Thoracic aorta (tissue), 2 donors: Measurements from ENCODE around the gene IGF2R. TPM values are rescaled to one million over a fixed set of nuclear protein-coding genes. Genes with fewer than 3 reads are reported as not detected.

ENCODE experiments used
- ATAC-seq: fragments of 150-250 bp; one replicate; pipeline ENCODE4 v1.8.0; 2017; ENCODE audit warnings: low read depth; ENCODE audit not compliant: insufficient number of reproducible peaks, low FRiP score
- DNase-seq: peaks from one replicate; pipeline ENCODE4 v3.0.0-alpha.2; 2020; ENCODE audit warnings: low spot score
- H3K27ac ChIP-seq, 2 donors: fragments of 200-600 bp; sonication (generic); 1 replicate in 1 of 2; 2 replicates in 1 of 2; pipeline ENCODE4 v1.5.1; 2016; ENCODE audit warnings: mild to moderate bottlenecking in 2 of 2, moderate library complexity in 2 of 2
- H3K27me3 ChIP-seq: fragments of 200-600 bp; sonication (generic); replicated peaks from 2 replicates; pipeline ENCODE4 v1.6.0; 2016; ENCODE audit warnings: mild to moderate bottlenecking; ENCODE audit not compliant: insufficient read depth
- H3K36me3 ChIP-seq: fragments of 200-600 bp; sonication (generic); one replicate; pipeline ENCODE4 v1.5.1; 2016
- H3K4me1 ChIP-seq, 2 donors: fragments of 200-600 bp; sonication (generic); 1 replicate in 1 of 2; 2 replicates in 1 of 2; pipeline versions ENCODE4 v1.5.1 to v1.6.0; 2016; ENCODE audit warnings: low read depth in 2 of 2, mild to moderate bottlenecking in 1 of 2; ENCODE audit not compliant: control insufficient read depth in 1 of 2
- H3K4me3 ChIP-seq: fragments of 200-600 bp; sonication (generic); 2 replicates; pipeline ENCODE4 v1.5.1; 2016; ENCODE audit warnings: mild to moderate bottlenecking
- H3K9me3 ChIP-seq: fragments of 200-600 bp; sonication (generic); 2 replicates; pipeline ENCODE4 v1.5.1; 2016
- CTCF ChIP-seq: fragments of 200-600 bp; sonication (generic); IDR thresholded peaks from one replicate; pipeline ENCODE4 v1.5.1; 2019; ENCODE audit warnings: antibody characterized with exemption
- total RNA-seq, 2 donors: library from RNA; depleted of rRNA; stranded (reverse); fragments of >200 nt; gene quantifications; one replicate each; pipeline versions ENCODE4 v1.1.0 to v1.2.3, GENCODE V29; 2016

IGF2R gene
- total RNA-seq, 2 donors from 2014 or later, result 82.2 to 88.4 TPM

DNA sequence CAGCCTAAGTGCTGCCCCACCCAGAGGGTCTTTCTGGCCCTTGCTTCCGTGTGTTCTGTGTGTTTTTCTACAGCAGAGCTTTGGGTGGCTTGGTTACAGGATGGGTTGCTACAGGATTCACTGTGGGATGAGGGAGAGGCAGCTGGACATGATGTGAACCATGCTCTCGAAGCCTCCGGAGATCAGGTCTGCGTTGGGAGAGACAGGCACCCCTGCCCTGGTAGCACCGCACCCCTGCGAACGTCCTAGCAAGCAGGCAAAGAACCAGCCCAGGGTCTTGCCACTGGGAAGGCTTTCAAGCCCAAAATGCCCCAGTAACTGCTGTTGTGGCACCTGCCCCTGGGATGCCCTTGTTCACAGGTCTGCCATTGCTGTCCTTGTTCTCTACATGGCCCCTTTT, 66.4 kb downstream of the IGF2R start:
- Histone ChIP-seq H3K4me1 (peaks cover 0 to 24% of the 10 kb centered on the region in 2 donors), H3K27me3 (no peaks in the 10 kb centered on the region), H3K4me3 (no peak overlapping the region), H3K36me3 (peaks cover 25% of the 10 kb centered on the region), H3K27ac (no peak overlapping the region), H3K9me3 (no peaks in the 10 kb centered on the region)
- no peak for TF ChIP-seq CTCF
- ATAC-seq (no peak), DNase-seq (no peak)

DNA sequence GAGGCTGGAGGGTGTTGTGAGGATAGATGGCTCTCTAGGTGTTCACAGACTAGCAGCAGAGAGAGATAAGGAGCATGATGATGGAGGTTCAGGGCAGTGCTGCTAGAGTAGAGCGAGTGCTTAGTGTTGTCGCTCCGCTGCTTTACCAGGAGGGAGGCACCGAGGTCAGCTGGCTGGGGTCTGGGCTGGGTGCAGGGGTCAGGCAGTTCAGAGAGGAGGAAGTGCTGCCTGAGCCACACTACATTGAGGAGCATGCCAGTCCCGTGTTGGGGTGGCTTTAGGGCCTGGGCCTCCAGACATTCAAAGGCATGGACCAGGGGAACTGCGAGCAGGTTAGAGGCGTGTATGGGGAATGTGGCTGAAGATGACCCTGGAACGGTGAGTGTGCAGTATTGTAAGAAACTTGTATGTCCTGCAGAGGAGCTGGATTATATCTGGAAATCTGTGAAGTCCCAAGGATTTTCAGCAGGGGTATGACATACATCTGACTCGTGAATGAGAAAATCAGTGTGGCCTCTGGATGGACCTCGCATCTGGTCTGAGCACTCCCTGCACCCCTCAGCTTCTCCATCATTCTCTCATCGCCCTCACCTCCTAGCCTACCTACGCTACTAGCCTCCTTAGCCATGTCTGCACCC, 66.9 kb downstream of the IGF2R start:
- Histone ChIP-seq H3K9me3 (no peaks in the 10 kb centered on the region), H3K4me3 (no peak overlapping the region), H3K36me3 (peaks cover 26% of the 10 kb centered on the region), H3K27ac (peak overlapping the region in 1 of 2 donors; percentile 51), H3K4me1 (peaks cover 0 to 20% of the 10 kb centered on the region in 2 donors), H3K27me3 (no peaks in the 10 kb centered on the region)
- DNase-seq (no peak), ATAC-seq (no peak)
- no peak for TF ChIP-seq CTCF

- no peak for DNase-seq
- H3K27ac ChIP-seq, result peak overlapping the region; percentile 15 to 51
- no peak for ATAC-seq
Measured at GRCh38 chr6:160036331-160036695, 67.4 kb downstream of the IGF2R start.

DNA sequence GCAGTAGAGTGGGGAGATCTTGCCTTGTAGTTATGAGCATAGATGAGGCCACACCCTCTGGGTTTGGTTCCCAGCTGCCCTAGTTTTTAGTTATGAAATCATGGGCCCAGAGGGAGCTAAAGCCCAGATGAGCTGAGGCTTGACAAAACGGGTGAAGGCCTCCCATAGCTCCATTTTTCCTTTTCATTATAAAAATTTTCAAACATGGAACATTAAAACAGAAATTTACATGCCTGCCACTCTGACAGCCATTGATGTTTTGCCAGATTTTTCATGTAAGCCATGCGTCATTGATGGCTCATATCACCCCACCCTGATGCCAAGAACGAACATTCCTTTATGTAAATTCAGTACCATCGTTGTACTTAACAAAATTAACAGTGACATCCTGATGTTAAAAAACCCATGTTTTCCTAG, 67.9 kb downstream of the IGF2R start:
- Histone ChIP-seq H3K36me3 (peaks cover 30% of the 10 kb centered on the region), H3K4me3 (no peak overlapping the region), H3K27ac (peak overlapping the region; percentile 15 to 51), H3K27me3 (no peaks in the 10 kb centered on the region), H3K4me1 (peaks cover 3 to 27% of the 10 kb centered on the region in 2 donors), H3K9me3 (no peaks in the 10 kb centered on the region)
- DNase-seq, result no peak
- no peak for ATAC-seq
- no peak for TF ChIP-seq CTCF

More at GRCh38 chr6:160036331-160036695, 67.4 kb downstream of the IGF2R start:
- H3K27me3 ChIP-seq, result no peaks in the 10 kb centered on the region
- peaks cover 0 to 22% of the 10 kb centered on the region in 2 donors for H3K4me1 ChIP-seq
- H3K36me3 ChIP-seq, result peaks cover 30% of the 10 kb centered on the region
- TF ChIP-seq CTCF, result no peak
- H3K4me3 ChIP-seq, result no peak overlapping the region
- no peaks in the 10 kb centered on the region for H3K9me3 ChIP-seq

DNA sequence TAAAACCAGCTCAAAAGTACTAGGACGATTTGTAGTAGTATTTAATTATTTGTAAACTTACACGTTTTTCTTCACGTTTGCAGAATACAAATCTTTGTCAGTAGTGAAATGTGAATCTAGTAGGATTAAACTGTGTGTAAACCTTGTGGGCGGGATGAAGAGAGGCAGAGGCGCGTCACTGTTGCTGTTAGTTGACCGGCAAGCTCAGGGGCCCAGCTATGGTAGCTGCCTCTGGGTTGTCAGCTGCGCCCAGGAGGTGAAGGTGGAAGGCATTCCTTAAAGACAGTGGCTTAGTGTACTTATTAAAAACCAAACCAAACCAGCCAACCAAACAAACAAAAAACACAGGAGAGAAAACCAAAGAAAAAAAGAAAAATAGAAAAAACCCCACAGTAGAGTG, 69.6 kb downstream of the IGF2R start:
- Histone ChIP-seq H3K36me3 (peaks cover 19% of the 10 kb centered on the region), H3K27ac (no peak overlapping the region), H3K27me3 (no peaks in the 10 kb centered on the region), H3K9me3 (no peaks in the 10 kb centered on the region), H3K4me3 (no peak overlapping the region), H3K4me1 (peaks cover 5 to 44% of the 10 kb centered on the region in 2 donors)
- TF ChIP-seq CTCF, result no peak
- no peak for DNase-seq
- ATAC-seq, result no peak
